Measurements from ENCODE around the gene WNK2.
A peak's percentile ranks its signal among the peaks of the same experiment; 100 is the strongest.

WNK2 gene

GRCh38 chr9:93222890-93223259 is 38.9 kb downstream of the WNK2 start:
- DNase-seq: no peak

- peak; percentile 9 for DNase-seq
Observed at GRCh38 chr9:93223260-93224180, 39.6 kb downstream of the WNK2 start.

- no peak for DNase-seq
Observed at GRCh38 chr9:93224591-93224990, 40.7 kb downstream of the WNK2 start.

- DNase-seq: peak; percentile 50
Observed at GRCh38 chr9:93225417-93225816, 41.5 kb downstream of the WNK2 start.

- DNase-seq: no peak
Observed at GRCh38 chr9:93225892-93226291, 42.0 kb downstream of the WNK2 start.

GRCh38 chr9:93226819-93227218 is 42.9 kb downstream of the WNK2 start:
- no peak for DNase-seq

- DNase-seq: no peak
Observed at GRCh38 chr9:93228030-93228429, 44.1 kb downstream of the WNK2 start.

GRCh38 chr9:93228453-93228852 is 44.5 kb downstream of the WNK2 start:
- DNase-seq: no peak

GRCh38 chr9:93229636-93230035 is 45.7 kb downstream of the WNK2 start:
- no peak for DNase-seq

GRCh38 chr9:93230185-93230584 is 46.2 kb downstream of the WNK2 start:
- no peak for DNase-seq

- DNase-seq: no peak
Observed at GRCh38 chr9:93230601-93231000, 46.7 kb downstream of the WNK2 start.

- peak; percentile 83 for DNase-seq
Observed at GRCh38 chr9:93231121-93231694, 47.3 kb downstream of the WNK2 start.

- no peak for DNase-seq
Observed at GRCh38 chr9:93231716-93232115, 47.8 kb downstream of the WNK2 start.

- DNase-seq: no peak
Observed at GRCh38 chr9:93232388-93232960, 48.5 kb downstream of the WNK2 start.

GRCh38 chr9:93233033-93233432 is 49.1 kb downstream of the WNK2 start:
- DNase-seq: no peak

GRCh38 chr9:93234600-93234999 is 50.7 kb downstream of the WNK2 start:
- DNase-seq: no peak

- DNase-seq: no peak
Observed at GRCh38 chr9:93235300-93235960, 51.5 kb downstream of the WNK2 start.

GRCh38 chr9:93236541-93237206 is 52.7 kb downstream of the WNK2 start:
- DNase-seq: no peak

GRCh38 chr9:93237540-93237939 is 53.6 kb downstream of the WNK2 start:
- DNase-seq: no peak

GRCh38 chr9:93238953-93239925 is 55.3 kb downstream of the WNK2 start:
- DNase-seq: no peak

GRCh38 chr9:93240891-93241334 is 57.0 kb downstream of the WNK2 start:
- no peak for DNase-seq

- no peak for DNase-seq
Observed at GRCh38 chr9:93243112-93243511, 59.2 kb downstream of the WNK2 start.
